ENCODE results near the gene CNGA4.
"Not testable (repeated sequence)": the region's sequence is repeated elsewhere in the genome, so short reads cannot be mapped to it uniquely, and the experiment has no call there.

CNGA4 gene

DNA sequence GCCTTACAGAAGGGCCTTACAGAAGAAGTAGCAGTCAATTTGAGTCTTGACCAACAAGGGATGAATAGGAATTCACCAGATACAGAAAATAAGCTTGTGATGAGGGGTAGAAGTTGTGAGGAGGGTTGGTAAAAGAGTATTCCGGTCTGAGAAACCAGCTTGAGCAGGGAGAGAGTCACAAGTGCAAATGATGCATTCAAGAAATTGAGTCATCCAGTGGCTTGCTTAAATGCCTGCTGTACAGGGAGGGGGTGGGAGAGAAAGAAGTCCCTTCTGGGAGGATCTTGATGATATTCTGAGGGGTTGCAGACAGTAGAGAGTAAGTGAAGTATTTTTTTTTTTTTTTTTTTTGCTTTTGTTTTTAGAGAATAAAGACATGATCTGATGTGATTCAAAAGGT is 29.9 kb downstream of the CNGA4 start:
- DNase-seq (ENCODE audit: low spot score), result no peak

DNA sequence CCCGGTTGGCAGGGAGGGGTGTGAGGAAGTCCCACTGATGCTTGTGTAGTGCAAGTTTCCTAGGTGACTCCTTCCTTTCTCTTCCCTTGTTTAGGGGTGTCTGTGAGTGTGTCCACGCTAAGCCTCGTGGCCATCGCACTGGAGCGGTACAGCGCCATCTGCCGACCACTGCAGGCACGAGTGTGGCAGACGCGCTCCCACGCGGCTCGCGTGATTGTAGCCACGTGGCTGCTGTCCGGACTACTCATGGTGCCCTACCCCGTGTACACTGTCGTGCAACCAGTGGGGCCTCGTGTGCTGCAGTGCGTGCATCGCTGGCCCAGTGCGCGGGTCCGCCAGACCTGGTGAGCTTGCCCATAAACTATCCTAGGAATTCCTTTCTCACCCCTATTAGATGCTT is 31.1 kb downstream of the CNGA4 start:
- DNase-seq (ENCODE audit: low spot score), result no peak

DNA sequence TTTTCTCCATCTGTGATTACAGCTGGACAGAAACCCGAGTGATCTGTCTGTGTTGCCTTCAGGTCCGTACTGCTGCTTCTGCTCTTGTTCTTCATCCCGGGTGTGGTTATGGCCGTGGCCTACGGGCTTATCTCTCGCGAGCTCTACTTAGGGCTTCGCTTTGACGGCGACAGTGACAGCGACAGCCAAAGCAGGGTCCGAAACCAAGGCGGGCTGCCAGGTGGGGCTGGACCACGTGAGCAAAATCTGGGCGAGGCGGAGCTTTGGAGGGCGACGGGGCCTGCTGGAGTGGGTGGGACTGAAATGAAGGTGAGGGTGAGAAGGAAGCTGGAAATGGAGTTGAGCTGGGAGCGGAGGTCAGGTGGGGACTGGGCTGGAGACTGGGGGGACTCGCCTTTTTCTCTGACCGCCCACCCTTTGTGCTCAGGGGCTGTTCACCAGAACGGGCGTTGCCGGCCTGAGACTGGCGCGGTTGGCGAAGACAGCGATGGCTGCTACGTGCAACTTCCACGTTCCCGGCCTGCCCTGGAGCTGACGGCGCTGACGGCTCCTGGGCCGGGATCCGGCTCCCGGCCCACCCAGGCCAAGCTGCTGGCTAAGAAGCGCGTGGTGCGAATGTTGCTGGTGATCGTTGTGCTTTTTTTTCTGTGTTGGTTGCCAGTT is 31.8 kb downstream of the CNGA4 start:
- no peak for DNase-seq (ENCODE audit: low spot score)

DNA sequence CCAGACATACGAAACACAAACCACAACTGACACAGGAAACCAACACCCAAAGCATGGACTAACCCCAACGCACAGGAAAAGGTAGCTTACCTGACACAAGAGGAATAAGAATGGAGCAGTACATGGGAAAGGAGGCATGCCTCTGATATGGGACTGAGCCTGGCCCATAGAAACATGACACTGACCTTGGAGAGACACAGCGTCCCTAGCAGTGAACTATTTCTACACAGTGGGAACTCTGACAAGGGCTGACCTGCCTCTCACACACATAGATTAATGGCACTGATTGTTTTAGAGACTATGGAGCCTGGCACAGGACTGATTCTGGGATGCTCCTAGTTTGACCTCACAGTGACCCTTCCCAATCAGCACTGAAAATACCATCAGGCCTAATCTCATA is 32.7 kb downstream of the CNGA4 start:
- no peak for DNase-seq (ENCODE audit: low spot score)

DNA sequence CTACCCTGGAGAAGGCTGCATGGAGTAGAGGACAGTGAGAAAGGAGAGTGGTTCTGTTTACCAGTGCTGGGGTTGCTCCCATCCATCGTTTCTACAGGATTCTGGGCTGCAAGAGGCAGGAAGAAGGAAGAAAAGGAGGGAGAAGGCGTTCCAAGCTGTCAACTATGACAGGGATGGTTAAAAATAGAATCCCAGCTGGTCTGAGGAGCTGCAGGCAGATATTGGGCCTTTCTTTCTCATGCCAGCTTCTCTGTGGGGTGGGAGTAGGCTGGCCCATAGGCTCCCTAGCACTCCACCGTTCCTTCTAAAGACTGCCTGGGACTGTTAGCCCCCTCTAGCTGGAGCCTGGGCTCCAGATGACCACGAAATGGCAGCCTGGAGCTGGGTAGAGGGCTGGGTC is 34.3 kb downstream of the CNGA4 start:
- DNase-seq (ENCODE audit: low spot score), result no peak

DNA sequence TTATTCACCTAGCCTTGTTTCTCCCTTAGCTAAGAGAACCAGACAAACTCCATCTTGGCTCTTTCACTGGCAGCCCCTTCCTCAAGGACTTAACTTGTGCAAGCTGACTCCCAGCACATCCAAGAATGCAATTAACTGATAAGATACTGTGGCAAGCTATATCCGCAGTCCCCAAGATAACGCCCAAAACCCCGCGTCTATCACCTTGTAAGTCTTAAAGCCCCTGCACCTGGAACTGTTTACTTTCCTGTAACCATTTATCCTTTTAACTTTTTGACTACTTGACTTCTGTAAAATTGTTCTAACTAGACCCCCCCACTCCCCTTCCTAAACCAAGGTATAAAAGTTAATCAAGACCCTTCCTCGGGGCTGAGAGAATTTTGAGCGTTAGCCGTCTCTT is 41.9 kb downstream of the CNGA4 start:
- DNase-seq (ENCODE audit: low spot score), result not testable (repeated sequence)

DNA sequence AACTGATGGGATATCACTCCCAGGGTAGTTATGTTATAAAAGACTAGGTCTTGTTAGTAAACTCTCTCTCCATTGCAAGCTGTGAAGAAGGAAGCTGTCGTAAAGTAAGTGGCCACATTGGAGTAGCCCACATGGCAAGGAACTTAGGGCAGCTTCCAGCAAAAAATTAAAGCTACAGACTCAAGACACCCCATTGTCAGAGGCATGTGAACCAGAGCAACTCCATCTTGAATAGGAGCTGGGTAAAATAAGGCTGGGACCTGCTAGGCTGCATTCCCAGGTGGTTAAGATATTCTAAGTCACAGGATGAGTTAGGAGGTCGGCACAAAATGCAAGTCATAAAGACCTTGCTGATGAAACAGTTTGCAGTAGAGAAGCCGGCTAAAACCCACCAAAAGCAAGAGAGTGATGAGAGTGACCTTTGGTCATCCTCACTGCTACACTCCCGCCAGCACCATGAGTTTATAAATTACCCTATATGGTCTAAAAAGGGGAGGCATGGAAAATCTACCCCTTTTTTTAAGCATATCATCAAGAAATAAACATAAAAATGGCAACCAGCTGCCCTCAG is 44.6 kb downstream of the CNGA4 start:
- no peak for DNase-seq (ENCODE audit: low spot score)

DNA sequence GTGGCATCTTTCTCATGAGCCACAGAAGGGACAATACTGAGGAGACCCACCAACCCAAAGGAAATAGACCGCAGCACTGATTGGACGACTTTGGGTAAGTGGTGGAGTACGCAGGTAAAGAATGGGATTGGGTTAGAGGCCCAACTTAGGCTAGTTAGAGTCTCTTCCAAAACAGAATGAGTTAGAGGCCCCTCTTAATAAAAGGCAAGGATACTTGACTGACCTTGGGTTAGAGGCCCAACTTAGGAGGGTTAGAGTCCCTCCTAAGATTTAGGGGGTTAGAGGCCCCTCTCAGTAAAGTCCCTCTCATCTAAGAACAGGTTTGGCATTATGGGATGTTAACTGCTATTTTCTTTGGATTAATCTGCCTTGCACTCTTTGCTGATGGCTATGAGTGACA is 45.4 kb downstream of the CNGA4 start:
- no peak for DNase-seq (ENCODE audit: low spot score)

DNA sequence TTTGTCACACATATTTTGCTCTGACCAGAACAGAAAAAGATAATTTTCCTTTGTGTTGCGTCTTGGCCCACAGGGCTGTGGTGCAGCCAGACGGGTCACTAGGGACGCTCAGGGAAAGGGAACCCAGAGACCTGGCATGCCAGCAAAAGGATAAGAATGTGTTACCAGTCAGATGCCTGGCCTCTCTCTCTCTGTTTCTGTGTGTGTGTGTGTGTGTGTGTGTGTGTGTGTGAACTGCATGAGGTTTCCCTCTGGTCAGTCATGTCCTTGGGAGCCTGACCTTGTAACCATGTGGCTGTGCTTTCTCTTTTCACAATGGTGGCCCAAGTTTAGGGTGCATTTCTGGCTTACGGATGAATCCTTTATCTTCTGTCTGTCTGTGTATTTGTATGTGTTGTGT is 46.1 kb downstream of the CNGA4 start:
- DNase-seq (ENCODE audit: low spot score), result no peak
